K562 (cell line): ENCODE results near the gene SLC2A8. TPM values are rescaled to one million over a fixed set of nuclear protein-coding genes. Genes with fewer than 3 reads are reported as not detected.
A peak's percentile ranks its signal among the peaks of the same experiment; 100 is the strongest.

Source experiments
- BRD9 ChIP-seq: fragments of 450-650 bp; IDR thresholded peaks from 2 replicates; pipeline ENCODE4 v1.6.1; 2018; ENCODE audit warnings: low read depth; ENCODE audit not compliant: partially characterized antibody
- CBX1 ChIP-seq: sonication (generic); IDR thresholded peaks from 2 replicates; pipeline ENCODE4 v1.6.1; 2016; ENCODE audit warnings: antibody characterized with exemption, low read depth, mild to moderate bottlenecking
- CBX3 ChIP-seq, 2 experiments: IDR thresholded peaks; 1 replicate in 1 of 2; 2 replicates in 1 of 2; pipeline ENCODE4 v1.6.1; 2012; ENCODE audit warnings: inconsistent platforms in 2 of 2, low read length in 2 of 2, borderline replicate concordance in 1 of 2, control low read depth in 1 of 2
- CBX5 ChIP-seq: IDR thresholded peaks from 2 replicates; pipeline ENCODE4 v1.6.1; 2014; ENCODE audit warnings: low read depth, borderline replicate concordance
- E2F6 ChIP-seq, 2 experiments: IDR thresholded peaks; 2 replicates each; pipeline ENCODE4 v1.6.1; 2011; ENCODE audit warnings: borderline replicate concordance in 1 of 2, control low read depth in 1 of 2, low read depth in 1 of 2, low read length in 1 of 2, mild to moderate bottlenecking in 1 of 2, mixed read lengths in 1 of 2, moderate library complexity in 1 of 2; ENCODE audit not compliant: insufficient read depth in 1 of 2, insufficient read length in 1 of 2, poor library complexity in 1 of 2, severe bottlenecking in 1 of 2; ENCODE audit errors: extremely low read depth in 1 of 2
- MNT ChIP-seq, 2 experiments: fragments of 450-650 bp; conservative IDR thresholded peaks; 2 replicates each; pipeline ENCODE4 v1.6.1; 2017; ENCODE audit warnings: mild to moderate bottlenecking in 2 of 2, moderate library complexity in 2 of 2
- NR3C1 ChIP-seq: sonication (generic); formaldehyde crosslinking; IDR thresholded peaks from 2 replicates; pipeline ENCODE4 v1.8.1; 2022; ENCODE audit warnings: missing genetic modification reagents
- POLR2G ChIP-seq: fragments of 200-400 bp; formaldehyde crosslinking; IDR thresholded peaks from 2 replicates; pipeline ENCODE4 v1.6.1; 2017; ENCODE audit warnings: low read depth, mild to moderate bottlenecking, antibody characterized with exemption, low read length, moderate library complexity
- POU5F1 ChIP-seq: fragments of 150-350 bp; IDR thresholded peaks from 2 replicates; pipeline ENCODE4 v1.6.1; 2014; ENCODE audit warnings: borderline replicate concordance, low read length, low read depth, mild to moderate bottlenecking; ENCODE audit not compliant: partially characterized antibody
- VEZF1 ChIP-seq: fragments of 200-800 bp; sonication (Bioruptor generic); IDR thresholded peaks from 2 replicates; pipeline ENCODE4 v1.6.1; 2017; ENCODE audit warnings: missing genetic modification characterization, missing compliant biosample characterization
- XRCC5 ChIP-seq: fragments of 200-400 bp; formaldehyde crosslinking; IDR thresholded peaks from 2 replicates; pipeline ENCODE4 v1.6.1; 2017; ENCODE audit warnings: low read depth, mild to moderate bottlenecking, low read length
- ZNF174 ChIP-seq: fragments of 250-450 bp; sonication (Bioruptor Pico); IDR thresholded peaks from 2 replicates; pipeline ENCODE4 v1.4.0; 2020; ENCODE audit warnings: mild to moderate bottlenecking
- ZNF668 ChIP-seq: fragments of 250-450 bp; sonication (Bioruptor Pico); IDR thresholded peaks from 2 replicates; pipeline ENCODE4 v1.8.0; 2022; ENCODE audit warnings: mild to moderate bottlenecking, inconsistent platforms
- ZNF79 ChIP-seq: fragments of 250-450 bp; sonication (Bioruptor Pico); IDR thresholded peaks from 2 replicates; pipeline ENCODE4 v1.4.0; 2020; ENCODE audit warnings: low read depth, mild to moderate bottlenecking, moderate library complexity
- polyA plus RNA-seq, 8 experiments: library from polyadenylated mRNA; depleted of rRNA in 4 of 8; stranded (reverse) in 5 of 8; unstranded in 3 of 8; fragments of >200 nt; fragmentation: Nextera tagmentation in 2 of 8; fragmentation: Illumina TruSeq in 1 of 8; extraction: Ambion mirVana in 2 of 8; extraction: Trizol in 1 of 8; gene quantifications; 2 replicates each; pipeline versions ENCODE4 v1.2.1 to v1.2.3, GENCODE V29; 2011 to 2014; ENCODE audit warnings: inconsistent platforms in 1 of 8, missing spikeins in 1 of 8
- total RNA-seq, 7 experiments: library from RNA; depleted of rRNA in 6 of 7; stranded (reverse); fragments of >200 nt in 6 of 7; fragmentation: Illumina TruSeq in 2 of 7; extraction: Trizol in 2 of 7; gene quantifications; 2 replicates each; pipeline versions ENCODE4 v1.2.1 to v1.2.3, GENCODE V29; 2011 to 2021; ENCODE audit warnings: low replicate concordance in 1 of 7
- TF ChIP-seq, protein P1 (sequence below): fragments of 450-650 bp; conservative IDR thresholded peaks from 2 replicates; pipeline ENCODE4 v1.6.1; 2016; ENCODE audit warnings: missing genetic modification characterization, low read depth, mild to moderate bottlenecking, control low read depth, missing compliant biosample characterization
- TF ChIP-seq, protein P2 (sequence below): sonication (generic); formaldehyde crosslinking; IDR thresholded peaks from 2 replicates; pipeline ENCODE4 v1.8.1; 2022; ENCODE audit warnings: missing genetic modification reagents

Gene SLC2A8
- total and polyA plus RNA-seq, 9 of the 15 experiments (the other 6 are each of a cell fraction or from before 2014, with no cell fraction given), result 0.13 to 12.9 (median 5.2) TPM

- TF ChIP-seq E2F6 (IDR thresholded peaks at IDR 0.05; ENCODE audit: borderline replicate concordance in 1 of 2, extremely low read depth in 1 of 2, insufficient read depth in 1 of 2, insufficient read length in 1 of 2, low read depth in 1 of 2, low read length in 1 of 2, poor library complexity in 1 of 2, severe bottlenecking in 1 of 2), result peak in 1 of 2 experiments; percentile 22
- TF ChIP-seq ZNF174 (CRISPR knock-in tag), result no peak
- TF ChIP-seq CBX3 (IDR thresholded peaks at IDR 0.05; ENCODE audit: borderline replicate concordance in 1 of 2, low read length in 2 of 2), result 0 out of 3 replicates have a peak, but pooled peaks of 1 of the 2 experiments have one; percentile 12
- no peak for TF ChIP-seq BRD9
- TF ChIP-seq XRCC5, result no peak
- TF ChIP-seq POLR2G, result peak; percentile 88
- TF ChIP-seq, protein P1, sequence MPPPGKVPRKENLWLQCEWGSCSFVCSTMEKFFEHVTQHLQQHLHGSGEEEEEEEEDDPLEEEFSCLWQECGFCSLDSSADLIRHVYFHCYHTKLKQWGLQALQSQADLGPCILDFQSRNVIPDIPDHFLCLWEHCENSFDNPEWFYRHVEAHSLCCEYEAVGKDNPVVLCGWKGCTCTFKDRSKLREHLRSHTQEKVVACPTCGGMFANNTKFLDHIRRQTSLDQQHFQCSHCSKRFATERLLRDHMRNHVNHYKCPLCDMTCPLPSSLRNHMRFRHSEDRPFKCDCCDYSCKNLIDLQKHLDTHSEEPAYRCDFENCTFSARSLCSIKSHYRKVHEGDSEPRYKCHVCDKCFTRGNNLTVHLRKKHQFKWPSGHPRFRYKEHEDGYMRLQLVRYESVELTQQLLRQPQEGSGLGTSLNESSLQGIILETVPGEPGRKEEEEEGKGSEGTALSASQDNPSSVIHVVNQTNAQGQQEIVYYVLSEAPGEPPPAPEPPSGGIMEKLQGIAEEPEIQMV (tag), result no peak
- TF ChIP-seq VEZF1 (CRISPR knock-in tag), result no peak
- no peak for TF ChIP-seq ZNF79 (CRISPR knock-in tag)
- no peak for TF ChIP-seq NR3C1 (CRISPR knock-in tag)
- TF ChIP-seq CBX5, result no peak
- no peak for TF ChIP-seq POU5F1
- TF ChIP-seq, protein P2, sequence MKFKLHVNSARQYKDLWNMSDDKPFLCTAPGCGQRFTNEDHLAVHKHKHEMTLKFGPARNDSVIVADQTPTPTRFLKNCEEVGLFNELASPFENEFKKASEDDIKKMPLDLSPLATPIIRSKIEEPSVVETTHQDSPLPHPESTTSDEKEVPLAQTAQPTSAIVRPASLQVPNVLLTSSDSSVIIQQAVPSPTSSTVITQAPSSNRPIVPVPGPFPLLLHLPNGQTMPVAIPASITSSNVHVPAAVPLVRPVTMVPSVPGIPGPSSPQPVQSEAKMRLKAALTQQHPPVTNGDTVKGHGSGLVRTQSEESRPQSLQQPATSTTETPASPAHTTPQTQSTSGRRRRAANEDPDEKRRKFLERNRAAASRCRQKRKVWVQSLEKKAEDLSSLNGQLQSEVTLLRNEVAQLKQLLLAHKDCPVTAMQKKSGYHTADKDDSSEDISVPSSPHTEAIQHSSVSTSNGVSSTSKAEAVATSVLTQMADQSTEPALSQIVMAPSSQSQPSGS (CRISPR knock-in tag), result no peak
- no peak for TF ChIP-seq ZNF668 (CRISPR knock-in tag)
- TF ChIP-seq MNT (conservative IDR thresholded peaks at IDR 0.05), result peak; percentile 81 to 88
- peak; percentile 46; the same call in 1 of the 2 replicates for TF ChIP-seq CBX1
Observed at GRCh38 chr9:127423934-127424675, 27.1 kb downstream of the SLC2A8 start, which contains the start of gene ZNF79 (continued).
